ENCODE data around the gene KIF20B.

Gene KIF20B, protein sequence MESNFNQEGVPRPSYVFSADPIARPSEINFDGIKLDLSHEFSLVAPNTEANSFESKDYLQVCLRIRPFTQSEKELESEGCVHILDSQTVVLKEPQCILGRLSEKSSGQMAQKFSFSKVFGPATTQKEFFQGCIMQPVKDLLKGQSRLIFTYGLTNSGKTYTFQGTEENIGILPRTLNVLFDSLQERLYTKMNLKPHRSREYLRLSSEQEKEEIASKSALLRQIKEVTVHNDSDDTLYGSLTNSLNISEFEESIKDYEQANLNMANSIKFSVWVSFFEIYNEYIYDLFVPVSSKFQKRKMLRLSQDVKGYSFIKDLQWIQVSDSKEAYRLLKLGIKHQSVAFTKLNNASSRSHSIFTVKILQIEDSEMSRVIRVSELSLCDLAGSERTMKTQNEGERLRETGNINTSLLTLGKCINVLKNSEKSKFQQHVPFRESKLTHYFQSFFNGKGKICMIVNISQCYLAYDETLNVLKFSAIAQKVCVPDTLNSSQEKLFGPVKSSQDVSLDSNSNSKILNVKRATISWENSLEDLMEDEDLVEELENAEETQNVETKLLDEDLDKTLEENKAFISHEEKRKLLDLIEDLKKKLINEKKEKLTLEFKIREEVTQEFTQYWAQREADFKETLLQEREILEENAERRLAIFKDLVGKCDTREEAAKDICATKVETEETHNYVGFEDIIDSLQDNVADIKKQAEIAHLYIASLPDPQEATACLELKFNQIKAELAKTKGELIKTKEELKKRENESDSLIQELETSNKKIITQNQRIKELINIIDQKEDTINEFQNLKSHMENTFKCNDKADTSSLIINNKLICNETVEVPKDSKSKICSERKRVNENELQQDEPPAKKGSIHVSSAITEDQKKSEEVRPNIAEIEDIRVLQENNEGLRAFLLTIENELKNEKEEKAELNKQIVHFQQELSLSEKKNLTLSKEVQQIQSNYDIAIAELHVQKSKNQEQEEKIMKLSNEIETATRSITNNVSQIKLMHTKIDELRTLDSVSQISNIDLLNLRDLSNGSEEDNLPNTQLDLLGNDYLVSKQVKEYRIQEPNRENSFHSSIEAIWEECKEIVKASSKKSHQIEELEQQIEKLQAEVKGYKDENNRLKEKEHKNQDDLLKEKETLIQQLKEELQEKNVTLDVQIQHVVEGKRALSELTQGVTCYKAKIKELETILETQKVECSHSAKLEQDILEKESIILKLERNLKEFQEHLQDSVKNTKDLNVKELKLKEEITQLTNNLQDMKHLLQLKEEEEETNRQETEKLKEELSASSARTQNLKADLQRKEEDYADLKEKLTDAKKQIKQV (N-terminal part only)

DNA sequence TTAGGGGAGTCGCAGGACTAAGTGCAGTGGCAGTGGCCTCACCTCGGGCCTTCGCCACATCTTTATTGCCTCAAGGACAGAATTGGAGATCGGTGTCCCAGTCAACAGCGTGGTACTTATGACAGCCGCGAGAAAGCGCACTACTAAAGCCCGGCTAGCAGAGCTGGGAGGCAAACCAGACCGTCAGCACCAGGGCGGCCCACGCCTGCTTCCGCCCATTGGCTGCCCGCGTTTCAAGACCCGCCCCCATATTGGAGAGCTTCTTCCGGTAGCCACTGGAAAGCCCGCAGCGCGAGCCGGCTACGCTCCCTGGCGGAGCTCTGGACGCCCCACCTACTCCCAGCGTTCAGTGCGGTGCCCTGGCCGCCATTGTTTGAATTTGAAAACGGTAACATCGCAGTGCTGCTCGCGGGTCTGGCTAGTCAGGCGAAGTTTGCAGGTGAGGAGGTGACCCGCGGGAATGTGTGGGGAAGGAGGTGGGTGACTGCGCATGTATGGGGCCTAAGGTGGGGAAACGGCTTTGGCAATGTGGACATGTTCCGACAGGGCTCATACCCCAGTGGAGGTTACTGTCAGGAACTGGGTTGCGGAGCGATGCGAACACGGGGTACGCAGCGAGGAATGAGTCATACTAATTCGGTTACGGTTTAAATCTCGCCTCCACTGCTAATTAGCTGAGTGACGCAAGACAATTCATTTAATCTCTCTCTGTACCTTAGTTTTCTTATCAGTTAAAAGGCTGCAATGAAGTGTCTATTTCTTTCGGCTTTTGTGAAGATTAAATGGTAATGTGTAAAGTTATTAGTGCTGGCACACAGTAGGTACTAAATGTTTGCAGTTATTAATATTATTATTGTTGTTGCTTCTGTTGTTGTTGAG, at the start of gene KIF20B:
KIF20B (plus strand) TSS at position 349 of the 879 bp plus-strand sequence. CDS start 3,705 bp downstream, outside the sequence.
- FAIRE-seq: peak; percentile 94

DNA sequence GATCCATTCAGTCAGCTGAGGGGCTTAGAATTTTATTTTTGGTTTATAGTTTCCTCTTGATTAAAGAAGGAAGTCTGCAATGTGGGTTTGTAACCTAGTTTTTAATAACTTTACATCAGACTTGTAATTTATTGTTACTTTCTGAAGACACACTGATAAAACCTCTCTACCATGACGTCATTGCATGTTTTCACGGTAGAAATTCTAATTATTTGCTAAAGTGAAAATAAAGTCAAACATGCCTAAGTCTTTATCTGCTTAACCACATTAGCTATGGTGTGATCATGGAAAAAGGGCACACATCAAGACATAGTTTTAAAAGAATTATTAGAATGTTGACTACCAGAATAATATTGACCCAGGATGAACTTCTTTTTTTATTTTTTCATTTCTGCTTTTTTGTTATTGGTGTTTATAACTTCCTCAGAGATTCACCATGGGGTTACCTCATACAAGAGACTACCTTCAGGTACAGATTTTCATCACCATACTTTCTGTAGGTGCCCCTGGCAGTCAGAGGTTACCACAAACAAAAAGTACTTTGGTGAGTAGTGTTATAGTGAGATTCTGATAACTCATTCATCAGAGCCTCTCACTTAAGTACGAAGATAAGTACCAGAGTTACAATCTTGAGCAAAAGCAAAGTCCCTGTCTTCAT, 49.3 kb upstream of the KIF20B start:
- no peak for FAIRE-seq

DNA sequence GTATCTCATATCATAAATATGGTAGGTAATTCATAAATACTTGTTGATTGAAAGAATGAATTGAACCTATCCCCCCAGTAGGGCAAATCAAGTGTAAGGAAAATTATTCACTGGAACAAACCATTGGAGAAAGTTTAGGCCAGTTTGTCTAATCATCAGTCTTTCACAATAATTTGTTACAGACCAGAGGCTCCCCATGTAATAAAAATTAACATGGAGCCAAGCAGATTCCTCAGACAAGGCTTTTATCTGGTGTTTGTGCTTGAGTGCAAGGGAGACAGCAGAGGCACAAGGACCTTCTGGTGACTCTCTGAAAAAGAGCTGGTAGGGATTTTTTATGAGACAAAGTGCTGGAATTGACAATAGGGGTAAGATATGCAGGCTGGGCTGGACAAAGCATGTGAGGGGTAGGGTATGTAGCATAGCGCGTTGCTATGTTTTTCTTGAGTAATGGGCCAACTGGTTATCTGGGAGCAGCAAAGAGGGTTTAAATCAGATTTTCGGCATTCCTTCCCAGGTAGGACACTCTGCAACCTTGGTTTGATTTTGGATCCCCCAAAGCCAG, 48.5 kb upstream of the KIF20B start:
- no peak for FAIRE-seq

DNA sequence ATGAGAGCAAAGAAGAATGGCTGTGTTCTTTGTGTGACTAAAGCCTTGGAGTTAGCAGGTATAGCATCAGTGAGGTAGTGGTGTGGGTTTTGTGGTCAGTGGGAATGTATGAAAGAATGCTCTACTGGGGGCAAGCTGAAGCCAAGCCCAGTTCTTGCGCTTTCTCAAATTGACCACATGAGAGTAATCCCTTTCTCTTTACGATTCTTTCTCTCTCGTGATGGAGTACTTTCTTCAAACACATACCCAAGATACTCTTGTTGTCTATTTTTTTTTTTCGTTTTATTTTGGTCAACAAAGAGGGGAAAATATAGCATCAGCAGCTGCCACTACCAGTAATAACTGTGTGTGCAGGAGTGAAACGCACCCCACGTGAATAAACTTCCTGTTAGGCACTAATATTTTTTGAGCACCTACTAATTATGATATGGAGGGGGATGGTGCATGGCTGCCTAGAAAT, 48.0 kb upstream of the KIF20B start:
- no peak for FAIRE-seq

DNA sequence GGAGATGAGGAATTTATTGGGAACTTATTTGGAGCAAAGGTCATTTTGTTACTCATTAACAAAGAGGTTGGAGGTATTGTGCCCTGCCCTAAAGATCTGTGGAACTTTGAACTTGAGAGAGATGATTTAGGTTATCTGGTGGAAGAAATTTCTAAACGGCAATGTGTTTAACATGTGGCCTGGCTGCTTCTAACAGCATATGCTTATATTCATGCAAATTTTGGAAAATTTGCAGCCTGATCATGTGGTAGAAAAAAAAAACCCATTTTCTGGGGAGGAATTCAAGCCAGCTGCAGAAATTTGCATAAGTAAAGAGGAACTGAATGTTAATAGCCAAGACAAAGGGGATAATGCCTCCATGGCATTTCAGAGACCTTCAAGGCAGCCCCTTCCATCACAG, 45.7 kb upstream of the KIF20B start:
- FAIRE-seq: no peak

DNA sequence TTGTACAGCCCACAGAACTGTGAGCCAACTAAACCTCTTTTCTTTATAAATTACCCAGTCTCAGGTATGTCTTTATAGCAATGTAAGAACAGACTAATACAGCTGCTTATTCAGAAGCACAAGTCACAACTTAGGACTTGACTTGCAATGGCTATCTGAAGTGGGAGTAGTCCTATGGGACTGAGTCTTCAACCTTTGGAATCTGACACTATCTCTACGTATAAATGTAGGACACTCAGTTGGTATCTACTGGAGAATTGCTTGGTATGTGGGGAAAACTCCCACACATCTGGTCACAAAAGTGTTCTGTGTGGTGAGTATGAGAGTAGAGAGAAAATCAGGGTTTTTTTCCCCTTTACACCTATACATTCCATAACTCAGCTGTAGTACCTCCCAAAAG, 44.1 kb upstream of the KIF20B start:
- FAIRE-seq: no peak

DNA sequence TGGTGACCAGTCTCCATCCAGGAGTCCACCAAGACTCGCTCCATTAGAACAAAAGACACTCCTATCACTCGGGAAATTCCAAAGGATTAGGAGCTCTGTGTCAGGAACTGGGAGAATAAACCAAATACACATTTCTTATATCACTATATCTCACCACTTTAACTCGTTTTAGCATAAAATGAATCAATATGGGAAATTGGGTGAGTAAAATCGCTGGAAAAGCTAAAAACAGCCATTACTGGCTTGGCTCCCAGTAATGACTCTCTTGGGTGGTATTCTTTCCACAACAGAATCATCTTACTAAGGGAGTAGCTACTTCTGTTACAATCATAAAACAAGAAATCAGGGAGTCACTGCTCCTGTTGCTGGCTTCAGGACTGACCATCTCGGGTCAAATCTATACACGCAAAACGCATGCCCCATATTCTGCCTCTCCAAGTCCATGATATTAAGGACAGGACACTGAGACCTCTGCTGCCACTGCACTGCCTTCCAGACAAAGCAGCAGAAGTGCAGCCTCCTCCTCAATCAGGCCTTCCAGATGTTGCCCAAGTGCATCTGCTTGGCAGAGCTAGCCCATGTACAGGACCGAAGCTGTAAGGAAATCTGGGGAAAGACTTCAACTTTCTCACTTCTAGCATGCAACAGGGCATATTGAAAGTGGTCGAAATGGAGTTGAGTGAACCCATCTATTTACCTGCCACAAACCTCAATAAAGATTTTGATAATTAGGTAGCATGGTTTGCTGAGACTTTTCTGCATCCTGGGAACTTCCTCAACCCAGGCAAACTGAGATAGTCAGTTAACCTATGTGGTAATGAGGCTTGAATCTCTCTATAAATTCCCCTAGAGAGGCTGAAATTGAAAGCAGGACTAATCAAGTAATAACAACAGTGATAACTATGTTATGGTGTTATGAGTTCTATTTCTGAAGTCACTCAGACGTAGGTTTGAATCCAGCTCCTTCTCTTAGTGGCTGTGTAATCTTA, 42.0 kb upstream of the KIF20B start:
- no peak for FAIRE-seq

DNA sequence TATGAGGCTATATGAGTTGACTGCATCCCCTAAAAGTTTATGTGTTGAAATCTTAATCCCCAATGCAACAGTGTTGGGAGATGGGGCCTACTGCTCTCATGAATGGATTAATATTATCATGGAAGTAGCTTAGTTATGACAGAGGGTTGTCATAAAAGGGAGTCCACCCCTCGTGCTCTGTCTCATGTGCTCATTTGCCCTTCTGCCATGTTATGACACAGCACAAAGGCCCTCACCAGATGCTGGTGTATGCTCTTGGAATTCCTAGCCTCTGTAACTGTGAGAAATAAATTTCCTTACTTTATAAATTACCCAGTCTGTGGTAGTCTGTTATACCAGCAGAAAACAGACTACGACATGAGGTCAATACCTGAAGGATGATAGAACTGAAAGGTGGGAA, 38.8 kb upstream of the KIF20B start:
- no peak for FAIRE-seq

DNA sequence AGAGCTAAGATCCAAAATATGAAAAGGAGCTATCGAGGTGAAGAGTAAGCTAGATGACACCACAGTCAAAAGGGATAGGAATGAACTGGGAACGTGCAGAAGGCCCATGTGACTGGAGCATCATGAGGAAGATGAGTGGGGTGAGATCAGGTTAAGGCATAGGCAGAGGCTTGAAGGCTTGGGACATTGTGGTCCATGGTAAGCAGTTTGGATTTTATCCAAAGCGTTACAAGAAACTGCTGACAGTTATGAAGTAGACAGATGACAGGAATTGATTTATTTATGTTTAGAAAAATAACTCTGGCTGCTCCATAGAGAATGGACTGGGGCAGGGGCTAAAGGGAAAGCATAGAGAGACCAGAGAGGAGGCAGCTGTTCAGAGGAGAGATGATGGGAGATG, 38.2 kb upstream of the KIF20B start:
- FAIRE-seq: no peak

DNA sequence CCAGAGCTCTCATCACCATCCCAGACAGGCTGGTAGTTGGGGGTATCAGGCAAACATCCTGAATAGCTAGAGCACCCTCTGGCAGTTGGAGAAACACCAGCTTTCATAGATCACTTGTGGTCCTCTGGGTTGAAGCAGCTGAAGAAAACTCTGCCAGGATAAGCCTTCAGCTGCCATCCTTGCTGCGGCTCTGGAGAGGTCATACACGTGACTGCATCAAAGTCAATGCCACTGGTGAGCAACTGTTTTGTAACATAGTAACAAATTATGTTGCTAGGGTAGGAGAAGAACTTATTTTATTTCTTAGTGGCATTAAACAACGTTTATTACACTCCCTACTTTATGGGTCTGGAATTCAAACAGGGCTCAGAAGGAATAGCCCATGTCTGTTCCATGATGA, 37.2 kb upstream of the KIF20B start:
- FAIRE-seq: no peak

DNA sequence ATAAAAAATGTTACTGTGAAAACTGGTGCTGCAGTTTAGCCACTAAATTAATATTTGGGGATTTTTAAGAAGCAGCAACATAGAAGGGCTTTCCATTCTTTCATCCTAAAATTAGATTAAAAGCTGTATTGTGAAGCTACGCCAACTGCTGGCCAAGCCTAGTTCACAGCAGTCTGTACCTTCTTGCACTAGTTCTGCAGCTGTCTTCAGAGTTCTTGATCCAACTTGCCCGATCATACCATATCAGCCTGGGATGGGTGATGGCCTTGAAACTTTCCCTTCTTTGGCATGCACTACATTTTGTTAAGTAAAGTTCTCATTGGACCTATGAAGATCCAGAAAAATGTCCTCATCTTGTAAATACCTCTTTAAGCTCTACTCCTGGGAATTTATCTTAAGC, 36.1 kb upstream of the KIF20B start:
- no peak for FAIRE-seq

DNA sequence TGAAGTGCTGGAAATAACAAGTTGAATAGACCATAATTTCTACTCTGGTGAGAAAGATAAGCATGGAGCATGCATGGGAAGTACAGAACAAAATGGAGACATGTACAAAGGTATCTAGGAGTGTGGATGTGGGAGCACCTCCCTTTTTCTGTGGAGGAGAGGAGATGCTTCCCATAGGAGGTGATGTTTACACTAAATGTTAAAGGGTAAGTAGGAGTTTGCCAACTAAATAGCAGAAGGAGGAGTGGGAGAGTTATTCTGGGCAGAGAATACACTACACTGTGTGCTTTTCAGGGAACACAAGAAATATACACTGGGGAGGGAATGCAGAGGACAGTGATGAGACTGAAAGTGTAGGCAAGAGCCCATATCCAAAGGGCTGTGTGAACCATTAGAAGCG, 35.3 kb upstream of the KIF20B start:
- no peak for FAIRE-seq

DNA sequence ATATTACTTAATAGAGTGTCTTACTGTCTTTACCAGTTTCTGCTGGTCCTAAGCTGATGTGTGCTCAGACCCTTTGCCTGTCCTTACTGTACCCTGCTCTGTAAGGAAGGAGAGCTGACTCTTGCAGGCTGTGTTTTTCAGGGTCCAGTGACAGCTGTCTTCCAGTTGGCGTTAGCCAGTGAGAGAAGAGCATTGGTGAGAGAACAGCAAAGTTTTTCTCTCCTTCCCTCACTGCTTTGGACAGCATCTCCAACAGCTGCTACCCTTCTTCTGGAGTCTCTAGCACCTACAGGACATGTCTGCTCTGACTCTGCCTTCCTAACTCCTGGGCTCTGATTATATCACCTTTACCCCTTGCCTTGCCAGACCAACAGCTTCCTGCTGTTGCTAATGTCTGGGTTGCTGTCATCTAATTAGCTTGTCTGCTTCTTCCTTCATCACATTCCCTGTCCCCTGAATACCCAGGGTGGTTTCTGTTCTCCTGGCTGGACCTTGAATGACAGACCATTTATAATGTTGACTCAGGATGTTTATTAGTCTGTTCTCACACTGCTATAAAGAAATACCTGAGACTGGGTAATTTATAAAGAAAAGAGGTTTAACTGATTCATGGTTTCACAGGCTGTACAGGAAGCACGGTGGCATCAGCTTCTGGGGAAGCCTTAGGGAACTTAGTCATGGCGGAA, 32.9 kb upstream of the KIF20B start:
- no peak for FAIRE-seq

DNA sequence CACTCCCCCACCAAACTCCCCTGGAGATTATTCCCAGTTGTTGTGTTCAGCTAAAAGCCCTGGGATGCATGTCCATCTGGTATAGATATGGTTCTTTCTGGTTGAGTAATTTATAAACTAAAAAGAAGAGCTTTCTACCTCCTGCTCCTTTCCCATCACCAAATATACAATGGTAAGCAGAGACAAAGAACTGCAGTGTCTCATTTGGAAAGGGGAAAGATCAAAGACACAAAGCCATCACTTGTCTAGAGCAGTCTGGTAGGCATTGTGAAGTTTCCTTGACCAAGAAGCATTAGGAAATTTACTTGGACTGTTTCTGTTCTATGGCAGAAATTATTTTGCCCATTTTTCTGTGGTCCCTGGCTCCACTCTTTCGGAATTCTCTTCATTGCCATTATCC, 31.4 kb upstream of the KIF20B start:
- FAIRE-seq: no peak

DNA sequence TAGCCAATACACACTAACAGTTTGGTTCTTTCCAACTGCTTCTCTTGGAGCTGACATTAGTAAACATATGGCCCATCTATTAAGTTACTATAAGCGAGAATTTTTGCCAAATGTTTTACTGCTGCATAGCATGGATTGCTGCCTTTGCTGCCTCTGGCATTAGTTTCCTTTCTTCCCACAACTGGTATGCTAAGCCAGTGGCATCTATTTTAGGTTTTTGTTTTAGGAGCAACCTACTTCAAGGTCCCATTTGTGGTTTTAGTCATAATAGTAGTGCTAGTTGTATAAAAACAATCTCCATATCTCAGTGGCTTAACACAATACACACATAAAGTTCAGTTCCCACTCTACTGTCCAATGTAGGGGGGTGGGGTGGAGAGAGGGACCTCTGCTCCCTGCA, 30.5 kb upstream of the KIF20B start:
- FAIRE-seq: no peak

DNA sequence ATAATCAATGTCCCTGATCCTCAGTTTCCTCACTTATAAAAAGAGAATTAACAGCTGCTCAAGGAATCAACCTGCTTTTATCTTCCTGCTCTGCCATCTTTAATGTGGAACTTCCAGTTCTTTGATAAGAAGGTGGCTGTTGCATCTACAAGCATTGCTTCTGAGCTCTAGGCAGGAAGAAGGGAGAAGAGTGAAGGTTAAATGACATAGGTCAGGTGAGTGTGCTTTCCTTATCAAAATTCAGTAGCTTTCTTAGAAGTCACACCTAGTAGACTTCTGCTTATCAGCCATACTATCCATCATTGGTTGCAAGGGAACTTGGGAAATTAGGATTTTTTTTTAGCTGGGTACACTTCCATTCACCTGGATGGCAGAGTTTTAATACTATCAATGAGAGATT, 24.0 kb upstream of the KIF20B start:
- FAIRE-seq: no peak

DNA sequence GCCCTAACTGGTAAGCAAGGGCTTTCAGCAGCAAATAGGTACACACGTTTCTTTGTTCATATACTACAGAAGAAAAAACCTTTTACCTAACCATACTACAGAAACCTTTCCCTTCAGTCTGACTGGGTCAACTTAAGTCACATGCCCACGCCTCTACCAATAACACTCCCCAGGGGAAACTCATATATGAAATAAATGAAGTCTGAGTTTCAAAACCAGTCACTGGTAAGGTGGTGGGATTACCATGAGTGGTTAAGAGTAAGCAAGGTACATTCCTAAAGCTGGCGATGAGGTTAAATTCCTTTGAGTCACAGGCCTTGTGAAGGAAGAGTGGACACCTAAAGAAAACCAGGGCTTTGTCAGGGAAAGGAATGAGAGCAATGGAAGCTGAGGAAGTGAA, 21.4 kb upstream of the KIF20B start:
- FAIRE-seq: no peak

DNA sequence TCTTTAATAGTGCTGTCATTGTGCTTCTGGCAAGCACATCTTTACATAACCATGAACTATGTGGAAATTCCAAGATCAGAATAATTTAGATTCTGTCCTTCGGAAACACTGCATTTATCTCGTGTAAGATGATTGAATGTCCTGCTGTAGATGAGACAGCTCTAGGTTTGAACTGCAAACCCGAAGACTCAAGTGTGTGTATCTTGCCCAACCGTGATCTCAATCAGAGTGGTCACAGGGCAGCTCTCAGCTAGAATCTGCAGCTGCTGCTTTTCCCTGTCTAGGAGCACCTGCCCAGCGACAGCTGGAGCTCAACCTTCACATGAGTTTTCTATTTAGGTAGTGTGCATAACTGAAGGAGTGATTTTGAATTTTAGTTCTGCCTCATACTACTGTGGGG, 17.5 kb upstream of the KIF20B start:
- FAIRE-seq: no peak

DNA sequence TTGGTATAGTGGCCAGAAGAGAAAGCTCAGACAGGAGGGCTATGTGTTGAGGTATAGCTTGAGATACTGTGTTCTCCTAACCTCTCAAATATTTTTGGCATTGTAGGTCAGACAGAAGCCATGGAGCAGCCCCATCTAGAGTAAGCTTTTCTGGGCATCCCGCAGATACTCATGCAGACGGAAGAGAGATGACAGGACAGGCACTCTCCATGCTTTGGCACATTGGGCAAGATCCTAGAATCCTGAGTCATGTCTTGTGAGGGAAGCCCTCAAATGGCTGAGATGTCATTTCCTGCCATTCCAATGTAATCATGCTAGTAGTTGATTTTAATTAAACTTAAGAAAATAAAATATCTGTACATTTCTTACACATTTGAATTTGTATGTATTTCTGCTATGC, 16.8 kb upstream of the KIF20B start:
- FAIRE-seq: no peak

All from TTC549 (cell line).